Heart right ventricle (tissue), 16 donors: Measurements from ENCODE around the gene SEMA4G. TPM values are rescaled to one million over a fixed set of nuclear protein-coding genes. Genes with fewer than 3 reads are reported as not detected.

Experiments
- ATAC-seq, 8 donors: fragments of 200-7000 bp; cut with Tn5 transposase; one replicate each; pipeline ENCODE4 v1.9.1; 2020; ENCODE audit warnings: mild to moderate bottlenecking in 8 of 8, moderate library complexity in 8 of 8, moderate number of reproducible peaks in 1 of 8
- DNase-seq, 2 donors: peaks; one replicate each; pipeline ENCODE4 v3.0.0-alpha.2; 2020
- H3K27ac ChIP-seq, 10 donors: fragments of 200-600 bp; sonication (generic) in 2 of 10; one replicate each; pipeline versions ENCODE4 v1.5.0 to v1.8.0; 2020 to 2022; ENCODE audit warnings: mild to moderate bottlenecking in 3 of 10
- H3K27me3 ChIP-seq, 7 donors: fragments of 200-600 bp; one replicate each; pipeline ENCODE4 v1.8.0; 2021 to 2022; ENCODE audit warnings: mild to moderate bottlenecking in 2 of 7
- H3K36me3 ChIP-seq, 9 donors: fragments of 200-600 bp; sonication (generic) in 1 of 9; one replicate each; pipeline versions ENCODE4 v1.5.0 to v1.8.0; 2020 to 2022; ENCODE audit warnings: mild to moderate bottlenecking in 2 of 9
- H3K4me1 ChIP-seq, 9 donors: fragments of 200-600 bp; sonication (generic) in 1 of 9; one replicate each; pipeline versions ENCODE4 v1.5.0 to v1.8.0; 2020 to 2022; ENCODE audit warnings: mild to moderate bottlenecking in 4 of 9
- H3K4me3 ChIP-seq, 10 donors: fragments of 200-600 bp; sonication (generic) in 2 of 10; one replicate each; pipeline versions ENCODE4 v1.5.0 to v1.8.0; 2020 to 2022; ENCODE audit warnings: mild to moderate bottlenecking in 7 of 10, moderate library complexity in 2 of 10
- H3K9me3 ChIP-seq, 11 donors: fragments of 200-600 bp in 10 of 11; sonication (generic) in 2 of 11; one replicate each; pipeline versions ENCODE4 v1.5.0 to v1.8.0; 2013 to 2022; ENCODE audit warnings: mild to moderate bottlenecking in 2 of 11, control low read depth in 1 of 11, moderate library complexity in 1 of 11
- WGBS, 2 donors: extraction: QIAGEN DNeasy Blood & Tissue Kit; methylation state at CpG; one replicate each; pipeline ENCODE4 v1.1.7; 2013; ENCODE audit warnings: inconsistent platforms in 1 of 2; 5-methylcytosine and 5-hydroxymethylcytosine counted together
- intact Hi-C, 10 donors: fragments of 100-400 bp; cut with DNase I; formaldehyde crosslinking; loops; one replicate each; pipeline versions ENCODE4 v1.11.1 to v1.14.2; 2022
- polyA plus RNA-seq, 2 donors: library from polyadenylated mRNA; stranded (reverse); fragments of 200-250 nt; gene quantifications; one replicate each; pipeline ENCODE4 v1.2.3, GENCODE V29; 2013
- total RNA-seq, 10 donors: library from RNA; stranded (reverse); fragmentation: NEBNext Ultra II Directional in 3 of 10; extraction: Animal tissue kit (Norgen Biotek cat#: 25700) in 3 of 10; gene quantifications; one replicate each; pipeline versions ENCODE4 v1.2.1 to v1.2.4, GENCODE V29; 2021 to 2023
- TF ChIP-seq, protein P1 (sequence below), 9 donors: fragments of 200-600 bp; sonication (generic) in 2 of 9; IDR thresholded peaks; one replicate each; pipeline versions ENCODE4 v1.5.0 to v1.8.0; 2021 to 2022; ENCODE audit warnings: antibody characterized with exemption in 9 of 9, mild to moderate bottlenecking in 5 of 9, moderate library complexity in 1 of 9
- donor health status: Arrhythmogenic right ventricular cardiomyopathy.
- donor health status: ischemic (EF 13 %, LVEDD 7.1; RV severe dilation, severe dysfunction).
- donor health status: healthy with polysubstance abuse.
- donor health status: DM: no; HTN: yes; CAD: no.
- donor health status: DM: no; HTN: no; CAD: no.
- donor health status: ischemic (EF 25% LVEDD 6.9; RV normal size, moderate dysfunction).
- donor health status: ischemic (EF 25% LVEDD 5.7; RV mildly dilated, moderate dysfunction).
- donor health status: healthy.
- donor health status: DM: yes; HTN: yes; CAD: no.
- donor health status: Ischemic cardiomyopathy.
- donor health status: ischemic (EF 35%, LVEDD 5.7; RV mildly dilated, moderate dysfunction).
- donor health status: nonischemic (EF 11% LVEDD 7.7; RV severe dilation, severe dysfunction).
- donor health status: DM: yes; HTN: yes; CAD: no.
- donor health status: PGD.
- donor health status: ischemic (EF 29% LVEDD 5.4; RV normal size, mild dysfunction).
- donor health status: nonischemic (EF 23%, LVEDD 6.1; RV moderate dilation, normal function).

Gene SEMA4G
- total and polyA plus RNA-seq, 12 donors = 0.20 to 1.6 (median 0.80) TPM

DNA sequence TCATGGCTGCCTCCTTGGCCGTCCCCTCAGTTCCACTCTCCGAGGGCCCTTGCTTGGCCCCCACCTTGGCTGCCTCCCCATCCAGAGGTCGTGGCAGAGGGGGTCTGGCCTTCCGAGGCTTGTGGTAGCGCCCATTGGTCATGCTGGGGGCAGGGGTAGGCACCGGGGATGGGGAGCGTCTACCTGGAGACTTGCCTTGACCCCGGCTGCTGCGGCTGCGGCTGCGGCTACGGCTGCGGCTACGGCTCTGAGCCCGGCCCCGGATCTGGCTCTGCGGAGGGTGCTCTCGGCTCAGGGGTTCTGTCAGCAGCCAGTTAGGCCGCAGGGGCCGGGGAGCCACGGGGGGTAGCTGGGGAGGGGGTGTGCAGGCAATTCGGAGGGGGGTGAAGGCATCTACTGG is 41.0 kb downstream of the SEMA4G start:
- H3K9me3 ChIP-seq = no peaks in the 10 kb centered on the region
- TF ChIP-seq, protein P1, sequence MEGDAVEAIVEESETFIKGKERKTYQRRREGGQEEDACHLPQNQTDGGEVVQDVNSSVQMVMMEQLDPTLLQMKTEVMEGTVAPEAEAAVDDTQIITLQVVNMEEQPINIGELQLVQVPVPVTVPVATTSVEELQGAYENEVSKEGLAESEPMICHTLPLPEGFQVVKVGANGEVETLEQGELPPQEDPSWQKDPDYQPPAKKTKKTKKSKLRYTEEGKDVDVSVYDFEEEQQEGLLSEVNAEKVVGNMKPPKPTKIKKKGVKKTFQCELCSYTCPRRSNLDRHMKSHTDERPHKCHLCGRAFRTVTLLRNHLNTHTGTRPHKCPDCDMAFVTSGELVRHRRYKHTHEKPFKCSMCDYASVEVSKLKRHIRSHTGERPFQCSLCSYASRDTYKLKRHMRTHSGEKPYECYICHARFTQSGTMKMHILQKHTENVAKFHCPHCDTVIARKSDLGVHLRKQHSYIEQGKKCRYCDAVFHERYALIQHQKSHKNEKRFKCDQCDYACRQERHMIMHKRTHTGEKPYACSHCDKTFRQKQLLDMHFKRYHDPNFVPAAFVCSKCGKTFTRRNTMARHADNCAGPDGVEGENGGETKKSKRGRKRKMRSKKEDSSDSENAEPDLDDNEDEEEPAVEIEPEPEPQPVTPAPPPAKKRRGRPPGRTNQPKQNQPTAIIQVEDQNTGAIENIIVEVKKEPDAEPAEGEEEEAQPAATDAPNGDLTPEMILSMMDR (IDR thresholded peaks at IDR 0.05) = no peak
- H3K27me3 ChIP-seq = no peaks in the 10 kb centered on the region
- intact Hi-C loops = no loop called here
- peaks cover 9 to 70% (median 36%) of the 10 kb centered on the region in 9 donors for H3K4me1 ChIP-seq
- WGBS, 2 donors = 95 to 96% methylated on average over 22 of the region's 22 CpGs
- DNase-seq = no peak
- peaks cover 0 to 23% (median 15%) of the 10 kb centered on the region in 9 donors for H3K36me3 ChIP-seq
- ATAC-seq = no peak
- H3K4me3 ChIP-seq = no peak overlapping the region
- H3K27ac ChIP-seq = no peak overlapping the region

DNA sequence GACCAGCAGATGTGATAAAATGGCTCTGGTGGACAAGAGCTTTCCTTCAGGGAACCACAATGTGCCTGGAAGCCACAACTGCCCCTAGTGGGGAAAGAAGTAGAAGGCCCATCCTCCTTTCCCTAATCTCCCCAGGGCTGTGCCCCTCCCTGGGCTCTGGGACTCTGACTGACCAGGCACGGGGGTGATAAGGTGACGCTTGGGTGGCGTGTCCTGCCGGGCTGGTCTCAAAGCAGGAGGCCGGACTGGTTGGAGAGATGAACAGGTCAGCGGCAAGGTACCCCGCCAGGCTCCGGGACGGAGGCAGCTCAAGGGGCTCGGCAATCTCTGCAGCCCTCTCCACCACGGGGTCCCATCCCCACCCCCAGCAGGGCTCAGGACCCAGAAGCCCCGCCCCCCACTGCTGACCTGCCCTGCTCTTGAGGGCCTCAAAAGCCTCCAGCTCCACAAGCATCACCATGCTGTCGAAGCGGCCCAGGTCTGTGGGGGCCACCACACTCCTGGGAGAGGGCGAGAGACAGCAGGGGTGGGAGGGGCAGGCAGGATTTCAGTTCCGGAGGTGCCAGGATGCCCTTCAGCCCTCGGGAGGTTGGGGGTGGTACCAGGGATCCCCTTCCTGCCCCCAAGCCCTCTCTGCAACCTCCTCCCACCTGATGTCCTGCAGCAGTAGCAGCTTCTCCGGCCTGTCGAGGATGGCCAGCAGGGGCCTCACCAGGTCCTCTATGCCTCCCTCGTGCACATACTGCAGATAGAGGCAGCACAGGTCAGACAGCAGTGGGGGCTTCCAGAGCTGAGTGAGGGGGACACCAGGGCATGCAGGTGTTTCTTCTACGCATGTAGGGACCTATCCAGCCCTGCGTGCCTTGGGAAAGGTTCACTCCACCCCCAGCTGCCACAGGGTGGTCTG is 42.5 kb downstream of the SEMA4G start:
- WGBS, 2 donors = 51 to 55% methylated on average over 22 of the region's 22 CpGs
- ATAC-seq (peak in 1 of 8 donors; percentile 2), DNase-seq (no peak)
- Histone ChIP-seq H3K9me3 (no peaks in the 10 kb centered on the region), H3K27ac (peak overlapping the region in 9 of 10 donors; percentile 32 to 70 (median 45)), H3K4me1 (peaks cover 9 to 57% (median 34%) of the 10 kb centered on the region in 9 donors), H3K27me3 (peaks cover 0 to 8% (median 6%) of the 10 kb centered on the region in 7 donors), H3K4me3 (no peak overlapping the region), H3K36me3 (peaks cover 0 to 9% (median 2%) of the 10 kb centered on the region in 9 donors)
- intact Hi-C loops = loop anchor here in 5 of 10 donors (2.0 kb wide), 3 partner anchors 13 to 17 kb away; partner anchors contain the start of gene LZTS2 (in 2 of the 5)
- TF ChIP-seq, protein P1 (IDR thresholded peaks at IDR 0.05) = peak in 6 of 9 donors; percentile 7 to 32 (median 19)

DNA sequence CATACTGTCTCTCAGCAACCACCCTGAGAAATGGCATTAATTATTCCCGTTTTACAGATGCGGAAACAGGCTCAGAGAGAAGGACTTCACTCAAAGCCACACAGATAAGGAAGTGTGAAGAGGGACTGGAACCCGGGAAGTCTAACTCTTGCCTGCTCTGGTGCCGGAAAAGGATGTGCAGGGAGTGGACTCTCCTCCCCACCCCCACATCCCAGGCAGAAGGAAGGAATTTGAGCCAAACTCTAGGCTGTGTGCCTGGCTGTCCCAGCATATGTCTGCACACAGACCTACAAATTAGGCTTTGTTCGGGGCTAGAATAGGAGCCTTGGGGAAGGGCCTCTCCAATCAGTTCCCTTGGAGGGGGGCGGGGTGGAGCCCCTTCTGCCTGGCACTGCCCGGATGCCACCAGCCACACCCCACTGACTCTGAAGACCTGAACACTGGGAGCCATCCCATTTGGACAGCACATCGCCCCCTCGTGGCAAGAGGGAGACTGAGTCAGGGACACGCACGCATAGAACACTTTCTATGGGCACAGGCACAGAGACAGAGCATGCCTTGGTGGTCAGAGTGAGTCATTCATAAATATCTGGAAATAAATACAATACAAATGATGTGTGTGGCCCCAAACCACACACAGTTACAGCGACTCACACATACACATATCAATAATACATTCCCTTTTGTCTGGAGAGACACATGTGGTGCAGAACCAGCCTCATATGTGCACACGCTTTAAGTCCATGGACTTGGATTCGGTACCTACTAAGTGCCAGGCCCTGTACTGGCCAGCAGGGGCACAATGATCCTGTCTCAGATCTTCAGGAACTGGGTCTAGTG is 43.4 kb downstream of the SEMA4G start:
- Histone ChIP-seq H3K27me3 (peaks cover 0 to 15% (median 12%) of the 10 kb centered on the region in 7 donors), H3K36me3 (no peaks in the 10 kb centered on the region), H3K27ac (peak overlapping the region in 9 of 10 donors; percentile 32 to 70 (median 45)), H3K4me3 (peak overlapping the region in 1 of 10 donors; percentile 14), H3K9me3 (no peaks in the 10 kb centered on the region), H3K4me1 (peaks cover 9 to 47% (median 27%) of the 10 kb centered on the region in 9 donors)
- ATAC-seq = peak; percentile 84 to 94 (median 90)
- DNase-seq = peak; percentile 89 to 93
- TF ChIP-seq, protein P1 (IDR thresholded peaks at IDR 0.05) = peak; percentile 90 to 97 (median 92)
- intact Hi-C loops = loop anchor here in 8 of 10 donors (1.0 to 2.0 kb wide), 6 partner anchors 14 to 18 kb away; partner anchors contain the start of gene LZTS2 (in 2 of the 8)
- 14 to 18% methylated on average over 14 of the region's 14 CpGs for WGBS, 2 donors
